GM23338 (cell line): Measurements from ENCODE around the gene HDAC6. TPM values are rescaled to one million over a fixed set of nuclear protein-coding genes. Genes with fewer than 3 reads are reported as not detected.
"Not testable (repeated sequence)": the region's sequence is repeated elsewhere in the genome, so short reads cannot be mapped to it uniquely, and the experiment has no call there.

Source experiments
- ATAC-seq: fragments of 200-7000 bp; cut with Tn5 transposase; 3 replicates; pipeline ENCODE4 v1.9.1; 2020
- DNase-seq: peaks from one replicate; pipeline ENCODE4 v3.0.0-alpha.2; 2015; ENCODE audit warnings: low spot score
- H2AFZ ChIP-seq: fragments of 200-600 bp; sonication (generic); 2 replicates; pipeline ENCODE4 v1.8.0; 2016; ENCODE audit warnings: antibody characterized with exemption, mild to moderate bottlenecking, moderate library complexity
- H3F3A ChIP-seq: fragments of 200-600 bp; sonication (generic); replicated peaks from 2 replicates; pipeline ENCODE4 v1.8.0; 2017; ENCODE audit warnings: antibody characterized with exemption, mixed run types, low read depth
- H3K27ac ChIP-seq: fragments of 200-600 bp; sonication (generic); 2 replicates; pipeline ENCODE4 v1.6.1; 2016; ENCODE audit warnings: low read depth
- H3K27me3 ChIP-seq: fragments of 200-600 bp; sonication (generic); 2 replicates; pipeline ENCODE4 v1.8.0; 2016; ENCODE audit warnings: mild to moderate bottlenecking, mixed run types, moderate library complexity; ENCODE audit not compliant: insufficient read depth
- H3K36me3 ChIP-seq: fragments of 200-600 bp; sonication (generic); 2 replicates; pipeline ENCODE4 v1.8.0; 2016; ENCODE audit warnings: mild to moderate bottlenecking; ENCODE audit not compliant: insufficient read depth
- H3K4me1 ChIP-seq: fragments of 200-600 bp; sonication (generic); 2 replicates; pipeline ENCODE4 v1.8.0; 2016; ENCODE audit warnings: mild to moderate bottlenecking, moderate library complexity; ENCODE audit not compliant: insufficient read depth
- H3K4me2 ChIP-seq: fragments of 200-600 bp; sonication (generic); 2 replicates; pipeline ENCODE4 v1.7.1; 2017; ENCODE audit warnings: mixed run types
- H3K4me3 ChIP-seq: fragments of 200-600 bp; sonication (generic); 2 replicates; pipeline ENCODE4 v1.6.1; 2016; ENCODE audit warnings: mixed run types
- H3K79me2 ChIP-seq: fragments of 200-600 bp; sonication (generic); replicated peaks from 2 replicates; pipeline ENCODE4 v1.8.0; 2017; ENCODE audit warnings: mild to moderate bottlenecking; ENCODE audit not compliant: insufficient read depth
- H3K9me2 ChIP-seq: fragments of 200-600 bp; sonication (generic); 2 replicates; pipeline ENCODE4 v1.8.0; 2017; ENCODE audit not compliant: insufficient read depth
- H4K20me1 ChIP-seq: fragments of 200-600 bp; sonication (generic); replicated peaks from 2 replicates; pipeline ENCODE4 v1.8.0; 2017; ENCODE audit warnings: mild to moderate bottlenecking; ENCODE audit not compliant: insufficient read depth
- H3K27ac Mint-ChIP-seq: 2 replicates; pipeline ENCODE4 v1.8.0; 2020; ENCODE audit warnings: inconsistent platforms, mild to moderate bottlenecking, moderate library complexity, mixed read lengths
- H3K27me3 Mint-ChIP-seq: 3 replicates; pipeline ENCODE4 v1.8.0; 2022; ENCODE audit warnings: low read depth, mild to moderate bottlenecking, moderate library complexity, mixed read lengths, inconsistent platforms; ENCODE audit not compliant: insufficient read depth, poor library complexity
- H3K36me3 Mint-ChIP-seq: 3 replicates; pipeline ENCODE4 v1.8.0; 2021; ENCODE audit warnings: low read depth, mild to moderate bottlenecking, inconsistent platforms, moderate library complexity, mixed read lengths
- H3K4me1 Mint-ChIP-seq: 3 replicates; pipeline ENCODE4 v1.8.0; 2020; ENCODE audit warnings: mild to moderate bottlenecking, inconsistent platforms, mixed read lengths
- H3K4me3 Mint-ChIP-seq: 3 replicates; pipeline ENCODE4 v1.8.0; 2021; ENCODE audit warnings: moderate library complexity, mild to moderate bottlenecking, inconsistent platforms, mixed read lengths
- H3K9me3 Mint-ChIP-seq: 3 replicates; pipeline ENCODE4 v1.8.0; 2020; ENCODE audit warnings: moderate library complexity, mild to moderate bottlenecking, inconsistent platforms, mixed read lengths
- NANOG ChIP-seq: IDR thresholded peaks from 2 replicates; pipeline ENCODE4 v1.6.1; 2016; ENCODE audit warnings: antibody characterized with exemption, borderline replicate concordance
- ZNF114 ChIP-seq: fragments of 250-450 bp; sonication (Bioruptor Pico); IDR thresholded peaks from 2 replicates; pipeline ENCODE4 v1.5.0; 2020; ENCODE audit warnings: mild to moderate bottlenecking, moderate library complexity
- ZNF331 ChIP-seq: fragments of 250-450 bp; sonication (Bioruptor Pico); IDR thresholded peaks from 2 replicates; pipeline ENCODE4 v1.5.0; 2020; ENCODE audit warnings: low read depth, mild to moderate bottlenecking, moderate library complexity
- polyA plus RNA-seq: library from polyadenylated mRNA; unstranded; fragments of >200 nt; fragmentation: Nextera tagmentation; extraction: Ambion mirVana; gene quantifications from 2 replicates; pipeline ENCODE4 v1.2.1, GENCODE V29; 2016
- total RNA-seq: library from RNA; depleted of rRNA; stranded (reverse); fragments of >200 nt; shearing (Covaris generic); gene quantifications from 2 replicates; pipeline ENCODE4 v1.2.3, GENCODE V29; 2014
- TF ChIP-seq, protein P1 (sequence below), 2 experiments: fragments of 200-600 bp in 1 of 2; sonication (generic) in 1 of 2; conservative IDR thresholded peaks; 2 replicates each; pipeline versions ENCODE4 v1.5.1 to v1.6.1; 2016 to 2017; ENCODE audit warnings: antibody characterized with exemption in 2 of 2, low read depth in 2 of 2, mild to moderate bottlenecking in 2 of 2, moderate library complexity in 1 of 2

Gene HDAC6
- total and polyA plus RNA-seq, 2 experiments from 2014 or later: 33.0 to 49.8 TPM

DNA sequence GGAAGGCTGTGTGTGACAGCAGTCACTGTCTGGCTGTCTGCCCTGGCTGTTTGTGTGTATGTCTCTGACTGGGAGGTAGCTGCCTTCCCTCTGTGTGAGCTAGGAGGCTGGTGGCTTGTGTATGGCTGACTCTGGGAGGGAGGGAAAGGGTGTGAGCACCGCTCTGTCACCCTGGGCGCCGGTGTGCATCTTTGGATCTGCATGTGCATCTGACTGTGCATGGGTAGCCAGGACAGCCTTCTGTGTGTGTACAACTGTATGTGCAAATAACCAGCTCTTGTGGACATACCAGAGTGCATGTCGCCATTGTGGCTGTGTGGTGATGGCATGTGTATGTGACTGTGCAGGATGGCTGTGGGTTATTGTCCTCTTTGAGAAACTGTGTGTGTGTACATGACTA lies 17.0 kb downstream of the HDAC6 start:
- no peaks in the 10 kb centered on the region for H3K9me2 ChIP-seq
- Mint-ChIP-seq H3K4me1 (no peaks in the 10 kb centered on the region), H3K9me3 (no peaks in the 10 kb centered on the region), H3K27me3 (peaks cover 1% of the 10 kb centered on the region), H3K27ac (no peak overlapping the region), H3K36me3 (peaks cover 14% of the 10 kb centered on the region; the same call in 2 of the 3 replicates), H3K4me3 (no peak overlapping the region)
- no peak for TF ChIP-seq ZNF114 (CRISPR knock-in tag)
- no peak for TF ChIP-seq NANOG
- H3K4me2 ChIP-seq: no peak overlapping the region
- H2AFZ ChIP-seq: no peak overlapping the region
- DNase-seq (no peak), ATAC-seq (no peak)
- no peak overlapping the region for H3K27ac ChIP-seq
- no peaks in the 10 kb centered on the region for H3F3A ChIP-seq
- no peaks in the 10 kb centered on the region for H3K4me1 ChIP-seq
- H3K4me3 ChIP-seq: no peak overlapping the region
- H4K20me1 ChIP-seq: no peaks in the 10 kb centered on the region
- H3K79me2 ChIP-seq: no peaks in the 10 kb centered on the region
- H3K27me3 ChIP-seq: no peaks in the 10 kb centered on the region
- H3K36me3 ChIP-seq: no peaks in the 10 kb centered on the region

DNA sequence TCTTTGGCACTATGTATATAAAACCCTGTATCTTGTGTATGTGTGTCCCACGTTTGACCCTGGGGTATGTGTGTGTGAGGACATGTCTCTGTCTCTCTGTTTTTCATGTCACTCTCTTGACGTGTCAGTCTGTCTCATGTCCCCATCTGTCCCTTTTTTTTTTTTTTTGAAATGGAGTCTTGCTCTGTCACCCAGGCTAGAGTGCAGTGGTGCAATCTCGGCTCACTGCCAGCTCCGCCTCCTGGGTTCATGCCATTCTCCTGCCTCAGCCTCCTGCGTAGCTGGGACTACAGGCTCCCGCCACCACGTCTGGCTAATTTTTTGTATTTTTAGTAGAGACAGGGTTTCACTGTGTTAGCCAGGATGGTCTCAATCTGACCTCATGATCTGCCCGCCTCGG lies 17.5 kb downstream of the HDAC6 start:
- DNase-seq, H3K4me1 ChIP-seq, H3K27ac Mint-ChIP-seq, H3K4me2 ChIP-seq, H3F3A ChIP-seq, H3K27me3 ChIP-seq, H3K4me3 ChIP-seq, H3K4me3 Mint-ChIP-seq, H3K27ac ChIP-seq, H4K20me1 ChIP-seq, H3K9me2 ChIP-seq, H3K27me3 Mint-ChIP-seq, H3K79me2 ChIP-seq, H3K4me1 Mint-ChIP-seq, ATAC-seq, H3K9me3 Mint-ChIP-seq, H3K36me3 ChIP-seq, H2AFZ ChIP-seq: not testable (repeated sequence)
- H3K36me3 Mint-ChIP-seq: peaks cover 16% of the 10 kb centered on the region; the same call in 2 of the 3 replicates

GRCh38 chrX:48823053-48823452 lies 21.2 kb downstream of the HDAC6 start:
- Histone ChIP-seq H2AFZ (no peak overlapping the region), H3K4me2 (no peak overlapping the region), H3K9me2 (no peaks in the 10 kb centered on the region), H3K4me1 (no peaks in the 10 kb centered on the region), H3K4me3 (no peak overlapping the region), H3K79me2 (no peaks in the 10 kb centered on the region), H3F3A (no peaks in the 10 kb centered on the region), H4K20me1 (no peaks in the 10 kb centered on the region), H3K27me3 (peaks cover 15% of the 10 kb centered on the region; the same call in 1 of the 2 replicates), H3K27ac (no peak overlapping the region), H3K36me3 (no peaks in the 10 kb centered on the region)
- H3K36me3 Mint-ChIP-seq: peaks cover 29% of the 10 kb centered on the region; the same call in 2 of the 3 replicates
- no peak overlapping the region for H3K4me3 Mint-ChIP-seq
- no peak overlapping the region for H3K27ac Mint-ChIP-seq
- peaks cover 12% of the 10 kb centered on the region for H3K27me3 Mint-ChIP-seq
- DNase-seq (no peak), ATAC-seq (peak; percentile 18)
- peaks cover 3% of the 10 kb centered on the region; the same call in 1 of the 3 replicates for H3K9me3 Mint-ChIP-seq
- TF ChIP-seq, protein P1, sequence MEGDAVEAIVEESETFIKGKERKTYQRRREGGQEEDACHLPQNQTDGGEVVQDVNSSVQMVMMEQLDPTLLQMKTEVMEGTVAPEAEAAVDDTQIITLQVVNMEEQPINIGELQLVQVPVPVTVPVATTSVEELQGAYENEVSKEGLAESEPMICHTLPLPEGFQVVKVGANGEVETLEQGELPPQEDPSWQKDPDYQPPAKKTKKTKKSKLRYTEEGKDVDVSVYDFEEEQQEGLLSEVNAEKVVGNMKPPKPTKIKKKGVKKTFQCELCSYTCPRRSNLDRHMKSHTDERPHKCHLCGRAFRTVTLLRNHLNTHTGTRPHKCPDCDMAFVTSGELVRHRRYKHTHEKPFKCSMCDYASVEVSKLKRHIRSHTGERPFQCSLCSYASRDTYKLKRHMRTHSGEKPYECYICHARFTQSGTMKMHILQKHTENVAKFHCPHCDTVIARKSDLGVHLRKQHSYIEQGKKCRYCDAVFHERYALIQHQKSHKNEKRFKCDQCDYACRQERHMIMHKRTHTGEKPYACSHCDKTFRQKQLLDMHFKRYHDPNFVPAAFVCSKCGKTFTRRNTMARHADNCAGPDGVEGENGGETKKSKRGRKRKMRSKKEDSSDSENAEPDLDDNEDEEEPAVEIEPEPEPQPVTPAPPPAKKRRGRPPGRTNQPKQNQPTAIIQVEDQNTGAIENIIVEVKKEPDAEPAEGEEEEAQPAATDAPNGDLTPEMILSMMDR (conservative IDR thresholded peaks at IDR 0.05; ENCODE audit: low read depth in 2 of 2): 0 out of 4 replicates have a peak, but pooled peaks of 1 of the 2 experiments have one; percentile 6
- no peak for TF ChIP-seq ZNF331
- peaks cover 6% of the 10 kb centered on the region for H3K4me1 Mint-ChIP-seq
